Measurements from ENCODE around the gene FBXO3. TPM values are rescaled to one million over a fixed set of nuclear protein-coding genes. Genes with fewer than 3 reads are reported as not detected.

Gene FBXO3
- total and polyA plus RNA-seq, 4 donors: 13.6 to 46.4 (median 23.4) TPM

- no peak for DNase-seq
- no peak overlapping the region for H3K9ac ChIP-seq (ENCODE audit: insufficient read depth in 1 of 2, low read length in 2 of 2)
- H3K9me3 ChIP-seq (ENCODE audit: control insufficient read depth in 4 of 4, insufficient read depth in 3 of 4, low read length in 3 of 4): no peaks in the 10 kb centered on the region
- H3K36me3 ChIP-seq (ENCODE audit: control insufficient read depth in 4 of 4, insufficient read depth in 4 of 4, low read length in 4 of 4): peaks cover 3 to 16% (median 7%) of the 10 kb centered on the region in 4 donors
- ATAC-seq (ENCODE audit: insufficient read depth, low FRiP score): no peak
- TF ChIP-seq CTCF (IDR thresholded peaks at IDR 0.05; ENCODE audit: control extremely low read depth, extremely low read depth): no peak
- 72 to 82% methylated on average over 5 of the region's 5 CpGs for WGBS, 2 donors
- H3K4me3 ChIP-seq: no peak overlapping the region
- H3K27me3 ChIP-seq (ENCODE audit: control insufficient read depth in 3 of 3, insufficient read depth in 3 of 3, low read length in 2 of 3): no peaks in the 10 kb centered on the region
- H3K4me1 ChIP-seq (ENCODE audit: control insufficient read depth in 5 of 5, insufficient read depth in 5 of 5, low read length in 5 of 5): peaks cover 14 to 41% (median 27%) of the 10 kb centered on the region in 5 donors
- peak overlapping the region in 1 of 2 donors; percentile 73 for H3K27ac ChIP-seq (ENCODE audit: low read depth in 1 of 2, low read length in 1 of 2)
Observed at GRCh38 chr11:33725496-33725895, 48.8 kb downstream of the FBXO3 start.

GRCh38 chr11:33724644-33725035, 49.7 kb downstream of the FBXO3 start:
- Histone ChIP-seq H3K9ac (ENCODE audit: insufficient read depth in 1 of 2, low read length in 2 of 2) (peak overlapping the region in 1 of 2 donors; percentile 18), H3K4me3 (no peak overlapping the region), H3K9me3 (ENCODE audit: control insufficient read depth in 4 of 4, insufficient read depth in 3 of 4, low read length in 3 of 4) (no peaks in the 10 kb centered on the region), H3K27me3 (ENCODE audit: control insufficient read depth in 3 of 3, insufficient read depth in 3 of 3, low read length in 2 of 3) (no peaks in the 10 kb centered on the region), H3K36me3 (ENCODE audit: control insufficient read depth in 4 of 4, insufficient read depth in 4 of 4, low read length in 4 of 4) (peaks cover 7 to 15% (median 13%) of the 10 kb centered on the region in 4 donors), H3K4me1 (ENCODE audit: control insufficient read depth in 5 of 5, insufficient read depth in 5 of 5, low read length in 5 of 5) (peaks cover 14 to 42% (median 26%) of the 10 kb centered on the region in 5 donors), H3K27ac (ENCODE audit: low read depth in 1 of 2, low read length in 1 of 2) (peak overlapping the region; percentile 94 to 95)
- TF ChIP-seq CTCF (IDR thresholded peaks at IDR 0.05; ENCODE audit: control extremely low read depth, extremely low read depth): no peak
- no peak for ATAC-seq (ENCODE audit: insufficient read depth, low FRiP score)
- DNase-seq: peak; percentile 78 to 96 (median 94)
- 47 to 52% methylated on average over 4 of the region's 4 CpGs for WGBS, 2 donors

GRCh38 chr11:33723238-33723881, 51.0 kb downstream of the FBXO3 start:
- WGBS, 2 donors: 33 to 40% methylated on average over 6 of the region's 6 CpGs
- no peaks in the 10 kb centered on the region for H3K27me3 ChIP-seq (ENCODE audit: control insufficient read depth in 3 of 3, insufficient read depth in 3 of 3, low read length in 2 of 3)
- H3K27ac ChIP-seq (ENCODE audit: low read depth in 1 of 2, low read length in 1 of 2): peak overlapping the region; percentile 94 to 95
- no peak overlapping the region for H3K9ac ChIP-seq (ENCODE audit: insufficient read depth in 1 of 2, low read length in 2 of 2)
- peaks cover 16 to 25% (median 20%) of the 10 kb centered on the region in 4 donors for H3K36me3 ChIP-seq (ENCODE audit: control insufficient read depth in 4 of 4, insufficient read depth in 4 of 4, low read length in 4 of 4)
- DNase-seq: peak in 1 of 3 donors; percentile 56
- TF ChIP-seq CTCF (IDR thresholded peaks at IDR 0.05; ENCODE audit: control extremely low read depth, extremely low read depth): no peak
- H3K4me3 ChIP-seq: no peak overlapping the region
- ATAC-seq (ENCODE audit: insufficient read depth, low FRiP score): peak; percentile 70
- H3K9me3 ChIP-seq (ENCODE audit: control insufficient read depth in 4 of 4, insufficient read depth in 3 of 4, low read length in 3 of 4): no peaks in the 10 kb centered on the region
- H3K4me1 ChIP-seq (ENCODE audit: control insufficient read depth in 5 of 5, insufficient read depth in 5 of 5, low read length in 5 of 5): peaks cover 14 to 42% (median 27%) of the 10 kb centered on the region in 5 donors

Measured in lung (tissue), 12 donors.